Osteocyte (in vitro differentiated cells): ENCODE results near the gene TMEM161B. TPM values are rescaled to one million over a fixed set of nuclear protein-coding genes. Genes with fewer than 3 reads are reported as not detected.
"Not testable (repeated sequence)": the region's sequence is repeated elsewhere in the genome, so short reads cannot be mapped to it uniquely, and the experiment has no call there.

ENCODE experiments used
- DNase-seq: peaks from one replicate; pipeline ENCODE4 v3.0.0; 2021; ENCODE audit warnings: mixed read lengths; ENCODE audit not compliant: unreplicated experiment; ENCODE audit errors: extremely low spot score
- H3K27ac Mint-ChIP-seq: one replicate; pipeline ENCODE4 v1.8.0; 2021; ENCODE audit warnings: mild to moderate bottlenecking, mixed read lengths; ENCODE audit not compliant: unreplicated experiment
- H3K27me3 Mint-ChIP-seq: one replicate; pipeline ENCODE4 v1.8.0; 2021; ENCODE audit warnings: mixed read lengths; ENCODE audit not compliant: unreplicated experiment
- H3K36me3 Mint-ChIP-seq: one replicate; pipeline ENCODE4 v1.8.0; 2021; ENCODE audit warnings: mixed read lengths; ENCODE audit not compliant: unreplicated experiment
- H3K4me1 Mint-ChIP-seq: one replicate; pipeline ENCODE4 v1.8.0; 2021; ENCODE audit warnings: mixed read lengths; ENCODE audit not compliant: unreplicated experiment
- H3K4me3 Mint-ChIP-seq: one replicate; pipeline ENCODE4 v1.8.0; 2021; ENCODE audit warnings: mild to moderate bottlenecking, moderate library complexity, mixed read lengths; ENCODE audit not compliant: unreplicated experiment
- H3K9me3 Mint-ChIP-seq: one replicate; pipeline ENCODE4 v1.8.0; 2021; ENCODE audit warnings: mixed read lengths; ENCODE audit not compliant: unreplicated experiment
- total RNA-seq: library from RNA; stranded (reverse); gene quantifications from 2 replicates; pipeline ENCODE4 v1.2.1, GENCODE V29; 2021
- TF ChIP-seq, protein P1 (sequence below): fragments of 200-600 bp; sonication (generic); IDR thresholded peaks from 2 replicates; pipeline ENCODE4 v1.5.0; 2021; ENCODE audit warnings: antibody characterized with exemption, mild to moderate bottlenecking, moderate library complexity

Gene TMEM161B
- total RNA-seq, 1 donor from 2014 or later = 11.3 TPM

- Mint-ChIP-seq H3K36me3 (peaks cover 22% of the 10 kb centered on the region), H3K27ac (no peak overlapping the region), H3K4me1 (no peaks in the 10 kb centered on the region), H3K4me3 (no peak overlapping the region), H3K27me3 (no peaks in the 10 kb centered on the region), H3K9me3 (no peaks in the 10 kb centered on the region)
- DNase-seq = no peak
- TF ChIP-seq, protein P1, sequence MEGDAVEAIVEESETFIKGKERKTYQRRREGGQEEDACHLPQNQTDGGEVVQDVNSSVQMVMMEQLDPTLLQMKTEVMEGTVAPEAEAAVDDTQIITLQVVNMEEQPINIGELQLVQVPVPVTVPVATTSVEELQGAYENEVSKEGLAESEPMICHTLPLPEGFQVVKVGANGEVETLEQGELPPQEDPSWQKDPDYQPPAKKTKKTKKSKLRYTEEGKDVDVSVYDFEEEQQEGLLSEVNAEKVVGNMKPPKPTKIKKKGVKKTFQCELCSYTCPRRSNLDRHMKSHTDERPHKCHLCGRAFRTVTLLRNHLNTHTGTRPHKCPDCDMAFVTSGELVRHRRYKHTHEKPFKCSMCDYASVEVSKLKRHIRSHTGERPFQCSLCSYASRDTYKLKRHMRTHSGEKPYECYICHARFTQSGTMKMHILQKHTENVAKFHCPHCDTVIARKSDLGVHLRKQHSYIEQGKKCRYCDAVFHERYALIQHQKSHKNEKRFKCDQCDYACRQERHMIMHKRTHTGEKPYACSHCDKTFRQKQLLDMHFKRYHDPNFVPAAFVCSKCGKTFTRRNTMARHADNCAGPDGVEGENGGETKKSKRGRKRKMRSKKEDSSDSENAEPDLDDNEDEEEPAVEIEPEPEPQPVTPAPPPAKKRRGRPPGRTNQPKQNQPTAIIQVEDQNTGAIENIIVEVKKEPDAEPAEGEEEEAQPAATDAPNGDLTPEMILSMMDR = no peak
These were observed 7.7 kb upstream of the TMEM161B start for GRCh38 chr5:88276378-88276777.

- H3K9me3 Mint-ChIP-seq = no peaks in the 10 kb centered on the region
These were observed 6.9 kb upstream of the TMEM161B start for GRCh38 chr5:88275581-88275980.

GRCh38 chr5:88269222-88269771 lies 652 bp upstream of the TMEM161B start:
- no peaks in the 10 kb centered on the region for H3K9me3 Mint-ChIP-seq
- TF ChIP-seq, protein P1 = no peak
- no peaks in the 10 kb centered on the region for H3K27me3 Mint-ChIP-seq
- peaks cover 25% of the 10 kb centered on the region for H3K36me3 Mint-ChIP-seq
- peaks cover 29% of the 10 kb centered on the region for H3K4me1 Mint-ChIP-seq
- peak overlapping the region; percentile 99 for H3K4me3 Mint-ChIP-seq
- DNase-seq = no peak
- H3K27ac Mint-ChIP-seq = peak overlapping the region; percentile 94

More at GRCh38 chr5:88275581-88275980, 6.9 kb upstream of the TMEM161B start:
- TF ChIP-seq, protein P1 = no peak
- no peaks in the 10 kb centered on the region for H3K27me3 Mint-ChIP-seq
- H3K4me3 Mint-ChIP-seq = no peak overlapping the region
- no peak overlapping the region for H3K27ac Mint-ChIP-seq
- no peak for DNase-seq
- H3K36me3 Mint-ChIP-seq = peaks cover 27% of the 10 kb centered on the region
- peaks cover 6% of the 10 kb centered on the region for H3K4me1 Mint-ChIP-seq

- not testable (repeated sequence) for H3K27ac Mint-ChIP-seq, DNase-seq, H3K9me3 Mint-ChIP-seq, H3K27me3 Mint-ChIP-seq, H3K4me3 Mint-ChIP-seq
- peaks cover 17% of the 10 kb centered on the region for H3K4me1 Mint-ChIP-seq
- H3K36me3 Mint-ChIP-seq = peaks cover 11% of the 10 kb centered on the region
These were observed 4.1 kb downstream of the TMEM161B start for GRCh38 chr5:88264565-88264964.

DNA sequence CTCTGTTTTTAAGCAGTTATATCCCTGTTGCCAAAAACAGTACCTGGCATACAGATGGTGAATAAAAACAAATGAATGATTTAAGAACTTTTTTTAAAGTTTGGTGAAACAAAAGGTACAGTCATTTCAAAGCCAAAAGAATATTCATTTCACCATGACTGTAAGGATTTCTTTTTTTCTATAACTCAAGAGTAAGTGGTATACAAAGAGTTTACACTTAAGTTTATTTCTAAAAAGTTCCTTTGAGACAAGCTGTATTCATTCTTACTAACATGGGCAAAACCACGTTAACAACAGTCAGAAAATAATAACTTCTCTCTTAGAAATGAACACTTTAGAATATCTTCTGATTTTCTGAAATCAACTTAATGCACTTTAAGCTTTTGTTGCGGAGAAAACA lies 5.3 kb downstream of the TMEM161B start:
- H3K4me1 Mint-ChIP-seq = peaks cover 12% of the 10 kb centered on the region

More for the DNA sequence above, 5.3 kb downstream of the TMEM161B start:
- Mint-ChIP-seq H3K27ac (no peak overlapping the region), H3K36me3 (peaks cover 14% of the 10 kb centered on the region), H3K27me3 (no peaks in the 10 kb centered on the region), H3K9me3 (peaks cover 4% of the 10 kb centered on the region), H3K4me3 (no peak overlapping the region)
- no peak for DNase-seq
- TF ChIP-seq, protein P1 = no peak
